HCT116 (cell line): ENCODE data around the gene NFE2L2. TPM values are rescaled to one million over a fixed set of nuclear protein-coding genes. Genes with fewer than 3 reads are reported as not detected.

Experiments
- ATAC-seq: fragments of 200-7000 bp; cut with Tn5 transposase; 2 replicates; pipeline ENCODE4 v1.9.1; 2020; ENCODE audit warnings: mild to moderate bottlenecking, moderate library complexity
- BruUV-seq: library from RNA; stranded (reverse); fragments of 400-500 nt; replicated peaks from 2 replicates; lab custom pipeline; 2021; lab: Mats Ljungman, UMichigan
- CTCF ChIA-PET: fragments of 300-600 bp; sonication (Branson Sonifier 250); formaldehyde crosslinking; loops from one replicate; lab custom pipeline; 2021; ENCODE audit warnings: antibody characterized with exemption; lab: Charles Lee
- POLR2A ChIA-PET: fragments of 300-600, 350-600 bp; sonication (Branson Sonifier 250); formaldehyde crosslinking; loops from one replicate; lab custom pipeline; 2021; ENCODE audit warnings: antibody characterized with exemption; lab: Charles Lee
- RAD21 ChIA-PET, 2 experiments: fragments of 300-600 bp; sonication (Branson Sonifier 250); formaldehyde crosslinking; loops; one replicate each; lab custom pipeline; 2023; ENCODE audit warnings: low total read pairs in 2 of 2; ENCODE audit not compliant: uncharacterized antibody in 2 of 2, unreplicated experiment in 2 of 2, low non-redundant PET in 1 of 2; lab: Charles Lee
- DNase-seq: peaks from one replicate; pipeline ENCODE4 v3.0.0-alpha.2; 2010; ENCODE audit warnings: low read depth, low spot score
- H2AFZ ChIP-seq: fragments of 200-600 bp; shearing (Covaris generic), sonication (generic); 2 replicates; pipeline ENCODE4 v1.6.1; 2017; ENCODE audit warnings: low read depth, mixed run types, mixed read lengths, antibody characterized with exemption, low read length; ENCODE audit not compliant: poor library complexity, severe bottlenecking
- H3K27ac ChIP-seq: 2 replicates; pipeline ENCODE4 v1.5.1; 2012; ENCODE audit warnings: low read depth, low read length
- H3K27me3 ChIP-seq: fragments of 200-600 bp; sonication (generic); 2 replicates; pipeline ENCODE4 v1.6.1; 2016; ENCODE audit warnings: mixed run types, low read length, mixed read lengths; ENCODE audit not compliant: insufficient read depth
- H3K36me3 ChIP-seq, 2 experiments: fragments of 200-500 bp in 1 of 2; fragments of 200-600 bp in 1 of 2; sonication (Bioruptor generic) in 1 of 2; sonication (generic) in 1 of 2; 2 replicates each; pipeline versions ENCODE4 v1.5.1 to v1.6.1; 2014 to 2016; ENCODE audit warnings: low read length in 2 of 2, inconsistent platforms in 1 of 2, mixed read lengths in 1 of 2, mixed run types in 1 of 2; ENCODE audit not compliant: insufficient read depth in 2 of 2, control insufficient read depth in 1 of 2
- H3K4me1 ChIP-seq, 2 experiments: fragments of 200-600 bp in 1 of 2; sonication (generic) in 1 of 2; 2 replicates each; pipeline versions ENCODE4 v1.5.1 to v1.6.1; 2012 to 2017; ENCODE audit warnings: low read length in 2 of 2, inconsistent platforms in 1 of 2, mild to moderate bottlenecking in 1 of 2, mixed read lengths in 1 of 2, mixed run types in 1 of 2, moderate library complexity in 1 of 2; ENCODE audit not compliant: insufficient read depth in 2 of 2, control insufficient read depth in 1 of 2
- H3K4me2 ChIP-seq: fragments of 200-600 bp; sonication (generic); 2 replicates; pipeline ENCODE4 v1.6.1; 2017; ENCODE audit warnings: mixed run types, low read length, mixed read lengths
- H3K4me3 ChIP-seq, 2 experiments: fragments of 200-600 bp in 1 of 2; sonication (generic) in 1 of 2; replicated peaks in 1 of 2; 2 replicates each; pipeline ENCODE4 v1.5.1; 2011 to 2016; ENCODE audit warnings: low read length in 2 of 2, control low read depth in 1 of 2, low read depth in 1 of 2, mild to moderate bottlenecking in 1 of 2, mixed read lengths in 1 of 2, mixed run types in 1 of 2
- H3K79me2 ChIP-seq: fragments of 200-600 bp; sonication (generic); 2 replicates; pipeline ENCODE4 v1.6.1; 2017; ENCODE audit warnings: mild to moderate bottlenecking, mixed run types, low read length, moderate library complexity, mixed read lengths; ENCODE audit not compliant: insufficient read depth
- H3K9ac ChIP-seq: fragments of 200-600 bp; sonication (generic); 2 replicates; pipeline ENCODE4 v1.6.1; 2016; ENCODE audit warnings: low read length, mixed read lengths
- H3K9me2 ChIP-seq: fragments of 200-600 bp; sonication (generic), shearing (Covaris generic); 2 replicates; pipeline ENCODE4 v1.6.1; 2017; ENCODE audit warnings: mixed run types, mild to moderate bottlenecking, moderate library complexity; ENCODE audit not compliant: insufficient read depth
- H3K9me3 ChIP-seq, 2 experiments: fragments of 200-500 bp in 1 of 2; fragments of 200-600 bp in 1 of 2; sonication (Bioruptor generic) in 1 of 2; sonication (generic) in 1 of 2; 2 replicates each; pipeline ENCODE4 v1.6.1; 2014 to 2017; ENCODE audit warnings: low read length in 2 of 2, mixed read lengths in 2 of 2, inconsistent platforms in 1 of 2, low read depth in 1 of 2, mild to moderate bottlenecking in 1 of 2, mixed run types in 1 of 2, moderate library complexity in 1 of 2; ENCODE audit not compliant: control insufficient read depth in 1 of 2, insufficient read depth in 1 of 2
- H4K20me1 ChIP-seq: fragments of 200-600 bp; sonication (generic), shearing (Covaris generic); 2 replicates; pipeline ENCODE4 v1.6.1; 2017; ENCODE audit warnings: mixed run types, mild to moderate bottlenecking, moderate library complexity; ENCODE audit not compliant: insufficient read depth
- CEBPB ChIP-seq: IDR thresholded peaks from 2 replicates; pipeline ENCODE4 v1.6.1; 2012; ENCODE audit warnings: low read depth
- EGR1 ChIP-seq: IDR thresholded peaks from 2 replicates; pipeline ENCODE4 v1.6.1; 2012; ENCODE audit warnings: low read depth
- ELF1 ChIP-seq: IDR thresholded peaks from 2 replicates; pipeline ENCODE4 v1.6.1; 2012; ENCODE audit warnings: low read depth, borderline replicate concordance
- EZH2 ChIP-seq: fragments of 200-600 bp; sonication (generic); IDR thresholded peaks from 2 replicates; pipeline ENCODE4 v1.6.1; 2017; ENCODE audit warnings: antibody characterized with exemption, mixed run types
- EZH2phosphoT487 ChIP-seq: fragments of 200-600 bp; IDR thresholded peaks from 2 replicates; pipeline ENCODE4 v1.6.1; 2018; ENCODE audit warnings: antibody characterized with exemption, borderline replicate concordance
- JUND ChIP-seq: IDR thresholded peaks from 2 replicates; pipeline ENCODE4 v1.6.1; 2012
- POLR2A ChIP-seq: IDR thresholded peaks from 2 replicates; pipeline ENCODE4 v1.7.0; 2011; ENCODE audit warnings: borderline replicate concordance; ENCODE audit not compliant: insufficient read depth, insufficient read length; ENCODE audit errors: extremely low read depth
- RAD21 ChIP-seq: IDR thresholded peaks from 2 replicates; pipeline ENCODE4 v1.6.1; 2012; ENCODE audit warnings: low read depth, mild to moderate bottlenecking
- SP1 ChIP-seq: IDR thresholded peaks from 2 replicates; pipeline ENCODE4 v1.6.1; 2012; ENCODE audit warnings: low read depth
- SRF ChIP-seq: IDR thresholded peaks from 2 replicates; pipeline ENCODE4 v1.6.1; 2012; ENCODE audit warnings: low read depth
- TCF7L2 ChIP-seq: IDR thresholded peaks from 2 replicates; pipeline ENCODE4 v1.7.0; 2011; ENCODE audit warnings: borderline replicate concordance, inconsistent platforms; ENCODE audit not compliant: insufficient read depth, insufficient read length; ENCODE audit errors: extremely low read depth
- YY1 ChIP-seq: IDR thresholded peaks from 2 replicates; pipeline ENCODE4 v1.6.1; 2011; ENCODE audit warnings: low read length, low read depth, moderate library complexity, mild to moderate bottlenecking; ENCODE audit not compliant: insufficient replicate concordance; ENCODE audit errors: extremely low read depth
- ZFX ChIP-seq: fragments of 450-650 bp; IDR thresholded peaks from 2 replicates; pipeline ENCODE4 v1.6.1; 2017
- ZNF274 ChIP-seq: fragments of 200-500 bp; sonication (Bioruptor generic); IDR thresholded peaks from 2 replicates; pipeline ENCODE4 v1.6.1; 2014; ENCODE audit warnings: mild to moderate bottlenecking, low read depth, low read length, inconsistent platforms
- intact Hi-C: fragments of 100-400 bp; cut with micrococcal nuclease; formaldehyde crosslinking; loops from 2 replicates; pipeline ENCODE4 v1.10.0; 2022
- total RNA-seq: library from RNA; stranded (reverse); gene quantifications from one replicate; pipeline ENCODE4 v1.2.1, GENCODE V29; 2021; ENCODE audit not compliant: unreplicated experiment
- TF ChIP-seq, protein P1 (sequence below): IDR thresholded peaks from 2 replicates; pipeline ENCODE4 v1.6.1; 2012
- TF ChIP-seq, protein P2 (sequence below), 3 experiments: fragments of 200-600 bp in 1 of 3; sonication (generic) in 1 of 3; IDR thresholded peaks in 2 of 3; conservative IDR thresholded peaks in 1 of 3; 2 replicates each; pipeline ENCODE4 v1.5.1; 2012 to 2017; ENCODE audit warnings: low read depth in 2 of 3, low read length in 2 of 3, antibody characterized with exemption in 1 of 3, borderline replicate concordance in 1 of 3, control low read depth in 1 of 3, mild to moderate bottlenecking in 1 of 3, mixed read lengths in 1 of 3, mixed run types in 1 of 3, moderate library complexity in 1 of 3; ENCODE audit not compliant: insufficient read depth in 1 of 3
- TF ChIP-seq, protein P3 (sequence below): IDR thresholded peaks from 2 replicates; pipeline ENCODE4 v1.6.1; 2012; ENCODE audit warnings: low read depth
- TF ChIP-seq, protein P4 (sequence below): IDR thresholded peaks from 2 replicates; pipeline ENCODE4 v1.6.1; 2011; ENCODE audit warnings: mild to moderate bottlenecking, low read length, moderate library complexity; ENCODE audit not compliant: insufficient replicate concordance; ENCODE audit errors: extremely low read depth

Gene NFE2L2
- total RNA-seq, 1 experiment from 2014 or later, result 106 TPM

GRCh38 chr2:177298191-177298590 is 33.7 kb upstream of the NFE2L2 start:
- DNase-seq, result no peak
- H3K9me3 ChIP-seq, result no peaks in the 10 kb centered on the region
- no peak overlapping the region for H2AFZ ChIP-seq
- ChIA-PET POLR2A (no interaction called here), CTCF (no interaction called here)
- BruUV-seq, result no TSS peak
- no peak for ATAC-seq
- H3K36me3 ChIP-seq, result no peaks in the 10 kb centered on the region
- TF ChIP-seq RAD21, result no peak
- no peak for TF ChIP-seq SP1
- no peak for TF ChIP-seq ZFX
- TF ChIP-seq YY1, result no peak
- TF ChIP-seq ELF1, result no peak
- TF ChIP-seq, protein P1, sequence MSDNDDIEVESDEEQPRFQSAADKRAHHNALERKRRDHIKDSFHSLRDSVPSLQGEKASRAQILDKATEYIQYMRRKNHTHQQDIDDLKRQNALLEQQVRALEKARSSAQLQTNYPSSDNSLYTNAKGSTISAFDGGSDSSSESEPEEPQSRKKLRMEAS, result no peak
- TF ChIP-seq, protein P2, sequence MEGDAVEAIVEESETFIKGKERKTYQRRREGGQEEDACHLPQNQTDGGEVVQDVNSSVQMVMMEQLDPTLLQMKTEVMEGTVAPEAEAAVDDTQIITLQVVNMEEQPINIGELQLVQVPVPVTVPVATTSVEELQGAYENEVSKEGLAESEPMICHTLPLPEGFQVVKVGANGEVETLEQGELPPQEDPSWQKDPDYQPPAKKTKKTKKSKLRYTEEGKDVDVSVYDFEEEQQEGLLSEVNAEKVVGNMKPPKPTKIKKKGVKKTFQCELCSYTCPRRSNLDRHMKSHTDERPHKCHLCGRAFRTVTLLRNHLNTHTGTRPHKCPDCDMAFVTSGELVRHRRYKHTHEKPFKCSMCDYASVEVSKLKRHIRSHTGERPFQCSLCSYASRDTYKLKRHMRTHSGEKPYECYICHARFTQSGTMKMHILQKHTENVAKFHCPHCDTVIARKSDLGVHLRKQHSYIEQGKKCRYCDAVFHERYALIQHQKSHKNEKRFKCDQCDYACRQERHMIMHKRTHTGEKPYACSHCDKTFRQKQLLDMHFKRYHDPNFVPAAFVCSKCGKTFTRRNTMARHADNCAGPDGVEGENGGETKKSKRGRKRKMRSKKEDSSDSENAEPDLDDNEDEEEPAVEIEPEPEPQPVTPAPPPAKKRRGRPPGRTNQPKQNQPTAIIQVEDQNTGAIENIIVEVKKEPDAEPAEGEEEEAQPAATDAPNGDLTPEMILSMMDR (IDR thresholded peaks at IDR 0.05 in 2 of 3, conservative IDR thresholded peaks at IDR 0.05 in 1 of 3; ENCODE audit: borderline replicate concordance in 1 of 3, insufficient read depth in 1 of 3, low read depth in 2 of 3, low read length in 2 of 3), result no peak
- TF ChIP-seq JUND, result no peak
- TF ChIP-seq, protein P3, sequence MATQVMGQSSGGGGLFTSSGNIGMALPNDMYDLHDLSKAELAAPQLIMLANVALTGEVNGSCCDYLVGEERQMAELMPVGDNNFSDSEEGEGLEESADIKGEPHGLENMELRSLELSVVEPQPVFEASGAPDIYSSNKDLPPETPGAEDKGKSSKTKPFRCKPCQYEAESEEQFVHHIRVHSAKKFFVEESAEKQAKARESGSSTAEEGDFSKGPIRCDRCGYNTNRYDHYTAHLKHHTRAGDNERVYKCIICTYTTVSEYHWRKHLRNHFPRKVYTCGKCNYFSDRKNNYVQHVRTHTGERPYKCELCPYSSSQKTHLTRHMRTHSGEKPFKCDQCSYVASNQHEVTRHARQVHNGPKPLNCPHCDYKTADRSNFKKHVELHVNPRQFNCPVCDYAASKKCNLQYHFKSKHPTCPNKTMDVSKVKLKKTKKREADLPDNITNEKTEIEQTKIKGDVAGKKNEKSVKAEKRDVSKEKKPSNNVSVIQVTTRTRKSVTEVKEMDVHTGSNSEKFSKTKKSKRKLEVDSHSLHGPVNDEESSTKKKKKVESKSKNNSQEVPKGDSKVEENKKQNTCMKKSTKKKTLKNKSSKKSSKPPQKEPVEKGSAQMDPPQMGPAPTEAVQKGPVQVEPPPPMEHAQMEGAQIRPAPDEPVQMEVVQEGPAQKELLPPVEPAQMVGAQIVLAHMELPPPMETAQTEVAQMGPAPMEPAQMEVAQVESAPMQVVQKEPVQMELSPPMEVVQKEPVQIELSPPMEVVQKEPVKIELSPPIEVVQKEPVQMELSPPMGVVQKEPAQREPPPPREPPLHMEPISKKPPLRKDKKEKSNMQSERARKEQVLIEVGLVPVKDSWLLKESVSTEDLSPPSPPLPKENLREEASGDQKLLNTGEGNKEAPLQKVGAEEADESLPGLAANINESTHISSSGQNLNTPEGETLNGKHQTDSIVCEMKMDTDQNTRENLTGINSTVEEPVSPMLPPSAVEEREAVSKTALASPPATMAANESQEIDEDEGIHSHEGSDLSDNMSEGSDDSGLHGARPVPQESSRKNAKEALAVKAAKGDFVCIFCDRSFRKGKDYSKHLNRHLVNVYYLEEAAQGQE, result no peak
- no peak for TF ChIP-seq EGR1
- TF ChIP-seq CEBPB, result no peak
- TF ChIP-seq, protein P4, sequence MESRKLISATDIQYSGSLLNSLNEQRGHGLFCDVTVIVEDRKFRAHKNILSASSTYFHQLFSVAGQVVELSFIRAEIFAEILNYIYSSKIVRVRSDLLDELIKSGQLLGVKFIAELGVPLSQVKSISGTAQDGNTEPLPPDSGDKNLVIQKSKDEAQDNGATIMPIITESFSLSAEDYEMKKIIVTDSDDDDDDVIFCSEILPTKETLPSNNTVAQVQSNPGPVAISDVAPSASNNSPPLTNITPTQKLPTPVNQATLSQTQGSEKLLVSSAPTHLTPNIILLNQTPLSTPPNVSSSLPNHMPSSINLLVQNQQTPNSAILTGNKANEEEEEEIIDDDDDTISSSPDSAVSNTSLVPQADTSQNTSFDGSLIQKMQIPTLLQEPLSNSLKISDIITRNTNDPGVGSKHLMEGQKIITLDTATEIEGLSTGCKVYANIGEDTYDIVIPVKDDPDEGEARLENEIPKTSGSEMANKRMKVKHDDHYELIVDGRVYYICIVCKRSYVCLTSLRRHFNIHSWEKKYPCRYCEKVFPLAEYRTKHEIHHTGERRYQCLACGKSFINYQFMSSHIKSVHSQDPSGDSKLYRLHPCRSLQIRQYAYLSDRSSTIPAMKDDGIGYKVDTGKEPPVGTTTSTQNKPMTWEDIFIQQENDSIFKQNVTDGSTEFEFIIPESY, result no peak
- TF ChIP-seq EZH2, result no peak
- no peak for TF ChIP-seq EZH2phosphoT487
- TF ChIP-seq SRF, result no peak
- TF ChIP-seq POLR2A, result no peak
- no peak for TF ChIP-seq TCF7L2
- no peak for TF ChIP-seq ZNF274
- TF ChIP-seq, all 23 proteins: peak for 0
- no peaks in the 10 kb centered on the region for H3K9me2 ChIP-seq
- H3K27me3 ChIP-seq, result no peaks in the 10 kb centered on the region
- no peak overlapping the region for H3K27ac ChIP-seq
- H3K4me1 ChIP-seq, result no peaks in the 10 kb centered on the region
- no peak overlapping the region for H3K4me2 ChIP-seq
- no peaks in the 10 kb centered on the region for H3K79me2 ChIP-seq
- intact Hi-C loops, result no loop called here
- H3K9ac ChIP-seq, result no peak overlapping the region
- H3K4me3 ChIP-seq, result no peak overlapping the region
- no peaks in the 10 kb centered on the region for H4K20me1 ChIP-seq
- RAD21 ChIA-PET, result no interaction called here
